ENCODE measurements around the gene GYS2. TPM values are rescaled to one million over a fixed set of nuclear protein-coding genes. Genes with fewer than 3 reads are reported as not detected.

Gene GYS2
- total and polyA plus RNA-seq, 4 experiments from 2014 or later, result 0.11 to 0.32 TPM; not detected in 2

- Mint-ChIP-seq H3K9me3 (no peaks in the 10 kb centered on the region), H3K27ac (no peak overlapping the region), H3K36me3 (peaks cover 14 to 24% of the 10 kb centered on the region in 2 donors), H3K4me3 (no peak overlapping the region), H3K4me1 (peaks cover 23 to 61% (median 44%) of the 10 kb centered on the region in 4 donors), H3K27me3 (no peaks in the 10 kb centered on the region)
- CTCF ChIA-PET (ENCODE audit: partially characterized antibody), result interaction anchor here (0.8 to 2.0 kb wide), 4 partner anchors 9 to 178 kb away, joined by 3 to 5 read pairs (median 4); partner anchors contain the start of gene SPX
- H3K27me3 ChIP-seq (ENCODE audit: insufficient read depth, low read length), result no peaks in the 10 kb centered on the region
- H3K36me3 ChIP-seq (ENCODE audit: insufficient read depth, low read length), result peaks cover 19% of the 10 kb centered on the region
- H3K4me3 ChIP-seq (ENCODE audit: low read length in 2 of 2), result peak overlapping the region; percentile 71 to 93
- H3K27ac ChIP-seq (ENCODE audit: low read depth, low read length), result peak overlapping the region; percentile 78
- no peaks in the 10 kb centered on the region for H3K9me3 ChIP-seq (ENCODE audit: control insufficient read depth in 1 of 2, low read length in 2 of 2)
- peaks cover 64% of the 10 kb centered on the region for H3K4me1 ChIP-seq (ENCODE audit: insufficient read depth, low read length)
- DNase-seq, result peak in 1 of 5 donors; percentile 64
- POLR2A ChIA-PET (ENCODE audit: partially characterized antibody), result interaction anchor here (0.9 to 2.6 kb wide), 20 partner anchors 8 to 1043 kb away, joined by 3 to 38 read pairs (median 5); partner anchors contain the start of genes C2CD5, LDHB and PYROXD1
- intact Hi-C loops (cut with micrococcal nuclease), result loop anchor here (5.0 to 10.0 kb wide), 5 partner anchors 110 to 1123 kb away; partner anchors contain the start of genes C2CD5 and ETNK1
Measured at GRCh38 chr12:21502164-21502496, 102.5 kb downstream of the GYS2 start.

DNA sequence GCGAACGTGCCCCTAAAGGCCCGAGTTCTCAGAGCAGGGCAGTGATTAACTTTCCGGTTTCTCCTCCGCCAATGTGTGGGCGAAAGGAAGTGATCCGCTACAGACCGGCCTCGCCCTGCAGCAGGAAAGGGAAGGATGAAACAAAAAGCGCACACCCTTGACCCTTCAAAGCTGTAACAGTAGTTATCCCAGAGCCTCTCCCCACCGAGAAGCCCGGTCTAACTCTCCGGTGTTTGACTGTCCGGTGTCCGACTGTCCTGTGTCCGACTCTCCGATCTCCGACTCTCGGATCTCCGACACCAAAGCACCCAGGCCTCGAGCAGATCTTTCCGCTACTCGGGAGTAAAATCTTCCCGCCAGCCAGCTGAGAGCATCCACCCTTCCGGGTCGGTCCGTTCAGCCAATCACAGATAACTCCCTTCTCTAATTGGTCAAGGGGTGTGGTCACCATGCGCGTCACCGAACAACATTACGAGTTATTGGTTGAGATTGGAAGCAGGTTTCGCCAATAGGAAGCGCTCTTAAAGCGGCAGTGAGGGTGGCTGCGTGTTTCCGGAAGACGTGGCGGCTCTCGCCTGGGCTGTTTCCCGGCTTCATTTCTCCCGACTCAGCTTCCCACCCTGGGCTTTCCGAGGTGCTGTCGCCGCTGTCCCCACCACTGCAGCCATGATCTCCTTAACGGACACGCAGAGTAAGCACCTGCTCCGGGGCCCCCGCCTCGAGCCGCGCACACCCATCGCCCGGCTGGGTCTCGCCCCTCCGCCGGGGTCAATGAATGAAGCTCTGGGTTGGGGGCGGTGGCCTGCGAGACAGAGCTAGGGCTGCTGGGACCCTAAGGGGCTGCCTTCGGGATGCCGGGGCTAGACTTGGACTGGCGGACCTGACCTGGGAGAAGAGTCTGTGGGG is 103.1 kb downstream of the GYS2 start, which contains the start of the genes GOLT1B and RECQL:
Gene GOLT1B, plus strand, starts transcription at position 532 of the 906 bp plus-strand sequence. Its CDS starts 135 bp downstream, at position 667.
Gene RECQL, minus strand, starts transcription at position 378 of the 906 bp plus-strand sequence. CDS start 2,065 bp downstream, outside the sequence.
- no peaks in the 10 kb centered on the region for H3K27me3 Mint-ChIP-seq
- H3K9me3 ChIP-seq (ENCODE audit: control insufficient read depth in 1 of 2, low read length in 2 of 2), result no peaks in the 10 kb centered on the region
- peaks cover 20 to 30% of the 10 kb centered on the region in 2 donors for H3K36me3 Mint-ChIP-seq
- POLR2A ChIA-PET (ENCODE audit: partially characterized antibody), result interaction anchor here (0.6 to 2.6 kb wide), 29 partner anchors 9 to 1123 kb away, joined by 3 to 38 read pairs (median 4); partner anchors contain the start of genes C2CD5, ETNK1, LDHB and PYROXD1
- peak within 1 kb of the TSS; percentile 77 to 93 for H3K4me3 ChIP-seq (ENCODE audit: low read length in 2 of 2)
- no peak within 1 kb of the TSS for H3K4me3 Mint-ChIP-seq
- peaks cover 25% of the 10 kb centered on the region for H3K36me3 ChIP-seq (ENCODE audit: insufficient read depth, low read length)
- peak within 1 kb of the TSS in 1 of 7 donors; percentile 71 for H3K27ac Mint-ChIP-seq
- no peaks in the 10 kb centered on the region for H3K27me3 ChIP-seq (ENCODE audit: insufficient read depth, low read length)
- no peaks in the 10 kb centered on the region for H3K9me3 Mint-ChIP-seq
- intact Hi-C loops (cut with micrococcal nuclease), result loop anchor here (1.0 to 10.0 kb wide), 10 partner anchors 45 to 1123 kb away; partner anchors contain the start of genes C2CD5, CMAS, ETNK1 and LDHB
- CTCF ChIA-PET (ENCODE audit: partially characterized antibody), result interaction anchor here (0.8 to 2.0 kb wide), 4 partner anchors 10 to 179 kb away, joined by 3 to 5 read pairs (median 4); partner anchors contain the start of gene SPX
- peak within 1 kb of the TSS; percentile 78 for H3K27ac ChIP-seq (ENCODE audit: low read depth, low read length)
- DNase-seq, result peak; percentile 93 to 96 (median 95)
- H3K4me1 ChIP-seq (ENCODE audit: insufficient read depth, low read length), result peaks cover 64% of the 10 kb centered on the region
- H3K4me1 Mint-ChIP-seq, result peaks cover 27 to 61% (median 46%) of the 10 kb centered on the region in 4 donors

GRCh38 chr12:21500786-21501257 is 103.8 kb downstream of the GYS2 start:
- Histone ChIP-seq H3K36me3 (ENCODE audit: insufficient read depth, low read length) (peaks cover 32% of the 10 kb centered on the region), H3K4me3 (ENCODE audit: low read length in 2 of 2) (peak overlapping the region; percentile 77 to 93), H3K9me3 (ENCODE audit: control insufficient read depth in 1 of 2, low read length in 2 of 2) (no peaks in the 10 kb centered on the region), H3K27ac (ENCODE audit: low read depth, low read length) (peak overlapping the region; percentile 78), H3K4me1 (ENCODE audit: insufficient read depth, low read length) (peaks cover 64% of the 10 kb centered on the region), H3K27me3 (ENCODE audit: insufficient read depth, low read length) (no peaks in the 10 kb centered on the region)
- POLR2A ChIA-PET (ENCODE audit: partially characterized antibody), result interaction anchor here (0.7 to 2.6 kb wide), 20 partner anchors 9 to 1124 kb away, joined by 3 to 38 read pairs (median 5); partner anchors contain the start of genes ETNK1, LDHB and PYROXD1
- Mint-ChIP-seq H3K36me3 (peaks cover 23 to 35% of the 10 kb centered on the region in 2 donors), H3K9me3 (no peaks in the 10 kb centered on the region), H3K27me3 (no peaks in the 10 kb centered on the region), H3K27ac (no peak overlapping the region), H3K4me3 (no peak overlapping the region), H3K4me1 (peaks cover 31 to 57% (median 44%) of the 10 kb centered on the region in 4 donors)
- DNase-seq, result no peak
- intact Hi-C loops (cut with micrococcal nuclease), result loop anchor here (1.0 to 10.0 kb wide), 10 partner anchors 45 to 1124 kb away; partner anchors contain the start of genes C2CD5, CMAS, ETNK1 and LDHB
- CTCF ChIA-PET (ENCODE audit: partially characterized antibody), result interaction anchor here (1.9 to 2.0 kb wide), 2 partner anchors 10 to 180 kb away, joined by 5 read pairs; no protein-coding TSS in a partner anchor

DNA sequence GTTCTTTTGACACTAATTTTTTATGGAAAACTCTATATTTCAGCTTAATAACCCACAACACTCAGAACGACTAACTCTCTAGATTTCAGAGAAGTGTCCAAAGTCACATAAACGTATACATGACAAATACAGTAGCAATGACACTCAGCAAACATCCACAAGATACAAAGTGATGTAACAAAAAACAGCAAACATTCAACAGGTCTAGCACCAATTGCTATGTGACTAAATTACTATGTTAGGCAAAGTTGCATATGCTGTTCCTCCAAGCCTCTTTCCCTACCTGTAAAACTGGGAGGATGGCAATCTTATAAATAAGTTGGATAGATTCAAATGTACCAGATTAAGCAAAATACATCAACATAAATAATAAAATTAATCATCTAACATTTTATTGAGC is 104.9 kb downstream of the GYS2 start:
- intact Hi-C loops (cut with micrococcal nuclease), result loop anchor here (2.0 to 10.0 kb wide), 6 partner anchors 113 to 1125 kb away; partner anchors contain the start of genes C2CD5, CMAS and ETNK1
- H3K27me3 ChIP-seq (ENCODE audit: insufficient read depth, low read length), result no peaks in the 10 kb centered on the region
- peaks cover 39% of the 10 kb centered on the region for H3K36me3 ChIP-seq (ENCODE audit: insufficient read depth, low read length)
- no peak for DNase-seq
- no peaks in the 10 kb centered on the region for H3K27me3 Mint-ChIP-seq
- no peaks in the 10 kb centered on the region for H3K9me3 ChIP-seq (ENCODE audit: control insufficient read depth in 1 of 2, low read length in 2 of 2)
- H3K27ac Mint-ChIP-seq, result peak overlapping the region in 1 of 7 donors; percentile 60
- H3K4me3 Mint-ChIP-seq, result peak overlapping the region in 1 of 8 donors; percentile 59
- H3K27ac ChIP-seq (ENCODE audit: low read depth, low read length), result no peak overlapping the region
- peaks cover 27 to 46% (median 38%) of the 10 kb centered on the region in 4 donors for H3K4me1 Mint-ChIP-seq
- ChIA-PET CTCF (ENCODE audit: partially characterized antibody) (no interaction called here), POLR2A (ENCODE audit: partially characterized antibody) (interaction anchor here (1.4 to 2.6 kb wide), 2 partner anchors 11 to 158 kb away, joined by 6 to 26 read pairs; partner anchors contain the start of gene LDHB)
- H3K9me3 Mint-ChIP-seq, result no peaks in the 10 kb centered on the region
- H3K4me1 ChIP-seq (ENCODE audit: insufficient read depth, low read length), result peaks cover 55% of the 10 kb centered on the region
- H3K4me3 ChIP-seq (ENCODE audit: low read length in 2 of 2), result no peak overlapping the region
- H3K36me3 Mint-ChIP-seq, result peaks cover 30 to 41% of the 10 kb centered on the region in 2 donors

Other genes starting within 250 kb of the GYS2 start
- gene IAPP, start 231.9 kb downstream of the GYS2 start, total RNA-seq, result not detected
- not detected for gene IAPP, start 231.9 kb downstream of the GYS2 start, polyA plus RNA-seq
- gene PYROXD1, start 167.2 kb downstream of the GYS2 start, total RNA-seq, result 10 to 100 TPM; 35.7 to 41.0 TPM
- gene PYROXD1, start 167.2 kb downstream of the GYS2 start, polyA plus RNA-seq, result 10 to 100 TPM; 26.8 to 41.0 TPM
- gene RECQL, start 103.2 kb downstream of the GYS2 start, total RNA-seq, result 10 to 100 TPM; 64.0 to 67.8 TPM
- 10 to 100 TPM; 90.0 to 91.7 TPM for gene RECQL, start 103.2 kb downstream of the GYS2 start, polyA plus RNA-seq
- gene GOLT1B, start 103.1 kb downstream of the GYS2 start, total RNA-seq, result 10 to 100 TPM; 33.0 to 39.1 TPM
- gene GOLT1B, start 103.1 kb downstream of the GYS2 start, polyA plus RNA-seq, result 10 to 100 TPM; 33.5 to 37.1 TPM
- under 1 TPM; 0.49 to 0.78 TPM for gene SPX, start 78.6 kb downstream of the GYS2 start, total RNA-seq
- gene SPX, start 78.6 kb downstream of the GYS2 start, polyA plus RNA-seq, result under 1 TPM in 1 of 2 donors, not detected in 1; 0.63 TPM
- 1,000 to 10,000 TPM; 1,100 to 1,180 TPM for gene LDHB, start 53.0 kb upstream of the GYS2 start, total RNA-seq
- gene LDHB, start 53.0 kb upstream of the GYS2 start, polyA plus RNA-seq, result 1,000 to 10,000 TPM; 2,006 to 2,555 TPM
- gene KCNJ8, start 169.9 kb upstream of the GYS2 start, total RNA-seq, result under 1 TPM in 1 of 2 experiments, not detected in 1; 0.25 TPM
- gene KCNJ8, start 169.9 kb upstream of the GYS2 start, polyA plus RNA-seq, result not detected